ENCODE data around the gene SYCP2L.
"Not testable (repeated sequence)": the region's sequence is repeated elsewhere in the genome, so short reads cannot be mapped to it uniquely, and the experiment has no call there.

SYCP2L gene

DNA sequence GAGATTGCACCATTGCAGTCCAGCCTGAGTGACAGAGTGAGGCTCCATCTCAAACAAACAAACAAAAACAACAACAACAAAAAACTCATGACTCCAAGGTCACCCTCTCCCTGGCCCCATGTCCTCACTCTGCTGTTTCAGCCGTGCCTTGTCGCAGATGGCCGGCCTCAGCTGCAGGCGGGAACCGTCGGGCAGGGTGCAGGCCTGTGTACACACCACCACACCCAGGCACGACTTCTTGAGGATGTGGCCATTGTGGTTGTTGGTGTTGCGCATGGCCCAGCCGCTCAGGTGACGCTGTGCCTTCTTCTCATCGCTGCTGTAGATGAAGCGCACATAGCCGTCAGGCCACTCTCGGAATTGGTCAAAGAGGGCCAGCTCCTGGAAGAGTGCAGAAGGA is 9.8 kb upstream of the SYCP2L start:
- H3K4me3 ChIP-seq (ENCODE audit: low read length in 2 of 2), result no peak overlapping the region
- H3K27me3 ChIP-seq (ENCODE audit: control insufficient read depth in 2 of 2, insufficient read depth in 2 of 2, low read length in 2 of 2), result peaks cover 6 to 14% of the 10 kb centered on the region in 2 donors
- no peak overlapping the region for H3K27ac ChIP-seq (ENCODE audit: low read depth in 2 of 2, low read length in 2 of 2)
- H3K9me3 ChIP-seq (ENCODE audit: control insufficient read depth in 2 of 2, low read length in 2 of 2), result no peaks in the 10 kb centered on the region
- H3K9ac ChIP-seq (ENCODE audit: low read depth in 1 of 2, low read length in 2 of 2), result no peak overlapping the region
- H3K36me3 ChIP-seq (ENCODE audit: control insufficient read depth in 2 of 2, insufficient read depth in 2 of 2, low read length in 2 of 2), result no peaks in the 10 kb centered on the region
- no peaks in the 10 kb centered on the region for H3K4me1 ChIP-seq (ENCODE audit: control insufficient read depth in 2 of 2, insufficient read depth in 2 of 2, low read length in 2 of 2)

DNA sequence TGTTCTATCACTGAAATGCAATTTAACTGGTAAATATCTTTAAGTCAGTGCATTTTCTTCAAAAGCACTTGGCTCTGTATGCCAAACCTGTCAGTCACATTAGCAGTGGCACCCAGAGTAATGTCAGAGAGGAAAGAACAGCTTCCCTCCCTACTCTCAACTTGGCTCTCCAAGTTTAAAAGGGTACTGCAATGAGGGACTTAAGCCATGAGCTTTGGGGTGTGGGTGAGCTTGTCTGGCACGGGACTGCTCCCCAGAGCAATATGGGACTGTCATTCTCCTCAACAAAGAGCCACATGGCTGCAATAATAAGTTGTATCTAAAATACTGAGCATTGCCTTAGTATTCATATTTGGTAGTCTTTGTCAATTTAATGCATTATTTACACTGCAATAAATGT is 9.0 kb upstream of the SYCP2L start:
- Histone ChIP-seq H3K27ac (ENCODE audit: low read depth in 2 of 2, low read length in 2 of 2) (no peak overlapping the region), H3K36me3 (ENCODE audit: control insufficient read depth in 2 of 2, insufficient read depth in 2 of 2, low read length in 2 of 2) (no peaks in the 10 kb centered on the region), H3K9ac (ENCODE audit: low read depth in 1 of 2, low read length in 2 of 2) (no peak overlapping the region), H3K4me1 (ENCODE audit: control insufficient read depth in 2 of 2, insufficient read depth in 2 of 2, low read length in 2 of 2) (no peaks in the 10 kb centered on the region), H3K4me3 (ENCODE audit: low read length in 2 of 2) (no peak overlapping the region), H3K9me3 (ENCODE audit: control insufficient read depth in 2 of 2, low read length in 2 of 2) (no peaks in the 10 kb centered on the region), H3K27me3 (ENCODE audit: control insufficient read depth in 2 of 2, insufficient read depth in 2 of 2, low read length in 2 of 2) (peaks cover 12 to 17% of the 10 kb centered on the region in 2 donors)

DNA sequence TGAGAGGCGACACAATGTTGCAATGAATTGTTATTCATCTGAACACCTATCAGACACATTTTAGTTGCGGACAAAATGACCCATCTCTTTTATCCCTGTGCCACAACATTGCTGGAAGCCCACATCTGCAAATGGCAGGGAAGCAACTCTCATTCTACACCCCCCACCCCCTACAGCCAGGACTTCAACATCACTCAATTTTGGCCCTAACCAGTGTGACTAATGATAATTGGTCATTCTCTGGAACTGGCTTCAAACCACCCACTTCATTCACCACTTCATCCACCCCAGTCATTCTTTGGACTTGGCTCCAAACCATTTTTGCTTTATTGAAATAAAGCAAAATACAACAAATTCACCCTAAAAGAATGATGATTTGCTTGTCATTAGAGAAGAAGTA is 6.5 kb upstream of the SYCP2L start:
- Histone ChIP-seq H3K9ac (ENCODE audit: low read depth in 1 of 2, low read length in 2 of 2) (no peak overlapping the region), H3K9me3 (ENCODE audit: control insufficient read depth in 2 of 2, low read length in 2 of 2) (no peaks in the 10 kb centered on the region), H3K36me3 (ENCODE audit: control insufficient read depth in 2 of 2, insufficient read depth in 2 of 2, low read length in 2 of 2) (no peaks in the 10 kb centered on the region), H3K4me3 (ENCODE audit: low read length in 2 of 2) (no peak overlapping the region), H3K27ac (ENCODE audit: low read depth in 2 of 2, low read length in 2 of 2) (no peak overlapping the region), H3K4me1 (ENCODE audit: control insufficient read depth in 2 of 2, insufficient read depth in 2 of 2, low read length in 2 of 2) (no peaks in the 10 kb centered on the region), H3K27me3 (ENCODE audit: control insufficient read depth in 2 of 2, insufficient read depth in 2 of 2, low read length in 2 of 2) (peaks cover 25 to 30% of the 10 kb centered on the region in 2 donors)

DNA sequence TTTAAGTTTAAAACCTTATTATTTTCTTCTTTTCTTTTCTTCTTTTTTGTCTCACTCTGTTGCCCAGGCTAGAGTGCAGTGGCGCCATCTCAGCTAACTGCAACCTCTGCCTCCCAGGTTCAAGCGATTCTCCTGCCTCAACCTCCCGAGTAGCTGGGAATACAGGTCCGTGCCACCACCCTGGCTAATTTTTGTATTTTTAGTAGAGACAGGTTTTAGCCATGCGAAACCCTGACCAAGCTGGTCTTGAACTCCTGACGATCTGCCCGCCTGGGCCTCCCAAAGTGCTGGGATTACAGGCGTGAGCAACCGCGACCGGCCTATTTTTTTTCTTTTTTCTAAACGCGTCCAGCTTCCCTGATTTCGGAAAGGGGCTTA is 4.6 kb upstream of the SYCP2L start:
- H3K4me3 ChIP-seq (ENCODE audit: low read length in 2 of 2); H3K9ac ChIP-seq (ENCODE audit: low read depth in 1 of 2, low read length in 2 of 2); H3K9me3 ChIP-seq (ENCODE audit: control insufficient read depth in 2 of 2, low read length in 2 of 2); H3K36me3 ChIP-seq (ENCODE audit: control insufficient read depth in 2 of 2, insufficient read depth in 2 of 2, low read length in 2 of 2); H3K4me1 ChIP-seq (ENCODE audit: control insufficient read depth in 2 of 2, insufficient read depth in 2 of 2, low read length in 2 of 2); H3K27ac ChIP-seq (ENCODE audit: low read depth in 2 of 2, low read length in 2 of 2): not testable (repeated sequence)
- peaks cover 37 to 41% of the 10 kb centered on the region in 2 donors for H3K27me3 ChIP-seq (ENCODE audit: control insufficient read depth in 2 of 2, insufficient read depth in 2 of 2, low read length in 2 of 2)

DNA sequence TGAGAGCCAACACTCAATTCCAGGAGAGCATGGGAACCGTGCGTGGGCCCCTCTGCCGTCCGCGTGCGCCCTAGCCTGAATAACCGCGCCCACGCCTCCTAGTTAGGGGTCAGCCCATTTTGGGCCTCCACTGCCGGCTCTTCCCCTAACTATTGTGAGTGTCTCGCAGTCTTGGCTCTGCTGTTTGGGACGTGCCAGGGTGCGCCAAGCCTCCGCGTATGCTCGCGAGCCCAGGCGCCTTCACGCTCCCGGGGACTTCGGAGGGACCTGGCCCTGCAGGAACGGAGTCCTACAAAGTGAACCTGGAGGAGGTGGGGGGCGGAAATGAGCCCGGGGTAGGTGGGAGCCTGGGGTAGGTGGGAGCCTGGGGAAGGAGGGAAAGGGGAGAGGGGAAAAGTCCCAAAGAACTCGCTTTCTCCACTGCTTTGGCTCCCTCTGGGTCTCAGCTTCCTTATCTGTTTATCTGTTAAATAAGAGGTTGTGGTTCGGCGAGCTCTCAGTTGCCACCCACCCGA is 4.1 kb upstream of the SYCP2L start:
- H3K27me3 ChIP-seq (ENCODE audit: control insufficient read depth in 2 of 2, insufficient read depth in 2 of 2, low read length in 2 of 2), result peaks cover 40 to 45% of the 10 kb centered on the region in 2 donors
- H3K36me3 ChIP-seq (ENCODE audit: control insufficient read depth in 2 of 2, insufficient read depth in 2 of 2, low read length in 2 of 2), result no peaks in the 10 kb centered on the region
- H3K4me1 ChIP-seq (ENCODE audit: control insufficient read depth in 2 of 2, insufficient read depth in 2 of 2, low read length in 2 of 2), result peaks cover 0 to 5% of the 10 kb centered on the region in 2 donors
- H3K4me3 ChIP-seq (ENCODE audit: low read length in 2 of 2), result no peak overlapping the region
- no peak overlapping the region for H3K27ac ChIP-seq (ENCODE audit: low read depth in 2 of 2, low read length in 2 of 2)
- no peak overlapping the region for H3K9ac ChIP-seq (ENCODE audit: low read depth in 1 of 2, low read length in 2 of 2)
- no peaks in the 10 kb centered on the region for H3K9me3 ChIP-seq (ENCODE audit: control insufficient read depth in 2 of 2, low read length in 2 of 2)

DNA sequence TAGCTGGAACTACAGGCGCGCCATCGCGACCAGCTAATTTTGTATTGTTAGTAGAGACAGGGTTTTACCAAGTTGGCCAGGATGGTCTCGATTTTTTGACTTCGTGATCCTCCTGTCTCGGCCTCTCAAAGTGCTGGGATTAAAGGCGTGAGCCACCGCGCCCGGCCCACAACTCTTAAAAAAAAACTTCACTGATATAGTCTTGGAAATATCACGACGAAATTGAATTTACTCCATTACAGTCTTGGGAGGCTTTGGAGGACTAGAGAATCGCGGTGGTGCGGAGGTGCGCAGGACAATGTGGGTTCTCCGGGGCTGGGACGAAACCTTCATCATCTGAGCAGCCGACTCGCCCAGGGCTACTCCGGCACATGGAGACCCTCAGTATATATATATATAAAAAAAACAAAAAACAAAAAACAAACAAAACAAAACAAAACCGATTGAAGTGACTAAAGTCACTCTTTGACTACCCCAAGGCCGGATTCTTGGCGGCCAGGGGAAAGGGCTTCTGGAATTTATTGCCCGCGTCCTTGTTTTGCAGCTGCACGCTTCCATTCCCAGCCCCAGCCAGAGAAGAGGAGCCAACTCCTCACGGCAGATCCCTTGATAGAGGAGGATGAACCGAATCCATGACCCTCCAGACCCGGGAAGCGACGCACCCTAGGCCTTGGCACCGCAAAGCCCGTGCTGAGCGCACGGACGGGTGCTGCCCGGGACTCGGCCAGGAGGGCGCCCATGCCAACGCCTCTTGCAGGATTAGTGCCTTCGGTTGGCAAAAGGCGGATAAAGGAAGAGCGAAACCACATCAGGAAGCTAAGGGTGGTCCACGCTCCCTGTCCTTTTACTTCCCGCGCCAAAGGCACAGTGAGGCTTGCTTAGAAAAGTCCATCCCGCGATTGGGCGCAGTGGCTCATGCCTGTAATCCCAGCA is 3.3 kb upstream of the SYCP2L start:
- Histone ChIP-seq H3K4me3 (ENCODE audit: low read length in 2 of 2) (no peak overlapping the region), H3K27ac (ENCODE audit: low read depth in 2 of 2, low read length in 2 of 2) (no peak overlapping the region), H3K9me3 (ENCODE audit: control insufficient read depth in 2 of 2, low read length in 2 of 2) (no peaks in the 10 kb centered on the region), H3K27me3 (ENCODE audit: control insufficient read depth in 2 of 2, insufficient read depth in 2 of 2, low read length in 2 of 2) (peaks cover 41 to 46% of the 10 kb centered on the region in 2 donors), H3K9ac (ENCODE audit: low read depth in 1 of 2, low read length in 2 of 2) (no peak overlapping the region), H3K36me3 (ENCODE audit: control insufficient read depth in 2 of 2, insufficient read depth in 2 of 2, low read length in 2 of 2) (no peaks in the 10 kb centered on the region), H3K4me1 (ENCODE audit: control insufficient read depth in 2 of 2, insufficient read depth in 2 of 2, low read length in 2 of 2) (peaks cover 0 to 5% of the 10 kb centered on the region in 2 donors)

DNA sequence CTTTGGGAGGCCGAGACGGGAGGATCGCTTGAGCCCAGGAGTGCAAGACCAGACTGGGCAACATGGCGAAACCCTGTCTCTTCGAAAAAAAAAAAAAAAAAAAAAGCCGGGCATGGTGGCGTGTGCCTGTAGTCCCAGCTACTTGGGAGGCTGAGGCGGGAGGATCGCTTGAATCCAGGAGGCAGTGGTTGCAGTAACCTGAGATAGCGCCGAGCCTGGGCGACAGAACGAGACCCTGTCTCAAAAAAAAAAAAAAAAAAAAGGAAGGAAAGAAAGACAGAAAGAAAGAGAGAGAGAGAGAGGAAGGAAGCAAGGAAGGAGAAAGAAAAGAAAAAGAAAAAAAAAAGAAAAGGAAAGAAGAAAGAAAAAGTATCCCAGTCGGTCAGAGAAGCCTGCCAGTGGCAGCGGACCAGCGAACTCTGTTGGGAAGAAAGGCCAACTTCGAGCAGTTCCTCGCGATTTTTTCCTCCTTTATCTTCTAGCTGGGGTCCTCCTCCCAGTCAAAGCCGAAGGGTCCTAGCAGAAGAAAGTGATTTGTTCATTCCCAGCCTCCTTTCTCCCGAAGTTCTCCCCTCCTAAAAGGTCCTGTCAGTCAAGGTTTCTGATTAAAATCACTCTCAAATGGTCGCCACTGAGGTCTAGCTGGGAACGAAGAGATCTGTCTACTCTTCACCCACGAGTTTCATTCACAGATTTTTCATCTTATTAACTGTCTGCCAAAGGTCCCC is 2.4 kb upstream of the SYCP2L start:
- H3K27me3 ChIP-seq (ENCODE audit: control insufficient read depth in 2 of 2, insufficient read depth in 2 of 2, low read length in 2 of 2), result peaks cover 41 to 46% of the 10 kb centered on the region in 2 donors
- no peak overlapping the region for H3K9ac ChIP-seq (ENCODE audit: low read depth in 1 of 2, low read length in 2 of 2)
- no peak overlapping the region for H3K4me3 ChIP-seq (ENCODE audit: low read length in 2 of 2)
- H3K36me3 ChIP-seq (ENCODE audit: control insufficient read depth in 2 of 2, insufficient read depth in 2 of 2, low read length in 2 of 2), result no peaks in the 10 kb centered on the region
- H3K9me3 ChIP-seq (ENCODE audit: control insufficient read depth in 2 of 2, low read length in 2 of 2), result no peaks in the 10 kb centered on the region
- peaks cover 0 to 5% of the 10 kb centered on the region in 2 donors for H3K4me1 ChIP-seq (ENCODE audit: control insufficient read depth in 2 of 2, insufficient read depth in 2 of 2, low read length in 2 of 2)
- H3K27ac ChIP-seq (ENCODE audit: low read depth in 2 of 2, low read length in 2 of 2), result no peak overlapping the region

DNA sequence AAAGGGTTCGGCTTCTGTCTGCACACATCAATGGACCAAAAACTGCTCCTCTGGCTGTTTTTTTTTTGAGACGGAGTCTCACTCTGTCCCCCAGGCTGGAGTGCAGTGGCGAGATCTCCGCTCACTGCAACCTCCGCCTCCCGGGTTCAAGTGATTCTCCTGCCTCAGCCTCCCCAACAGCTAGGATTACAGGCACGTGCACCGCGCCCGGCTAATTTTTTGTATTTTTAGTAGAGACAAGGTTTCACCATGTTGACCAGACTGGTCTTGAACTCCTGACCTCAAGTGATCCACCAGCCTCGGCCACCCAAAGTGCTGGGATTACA is 524 bp upstream of the SYCP2L start:
- H3K27ac ChIP-seq (ENCODE audit: low read depth in 2 of 2, low read length in 2 of 2); H3K9ac ChIP-seq (ENCODE audit: low read depth in 1 of 2, low read length in 2 of 2); H3K36me3 ChIP-seq (ENCODE audit: control insufficient read depth in 2 of 2, insufficient read depth in 2 of 2, low read length in 2 of 2); H3K4me1 ChIP-seq (ENCODE audit: control insufficient read depth in 2 of 2, insufficient read depth in 2 of 2, low read length in 2 of 2); H3K9me3 ChIP-seq (ENCODE audit: control insufficient read depth in 2 of 2, low read length in 2 of 2): not testable (repeated sequence)
- Histone ChIP-seq H3K27me3 (ENCODE audit: control insufficient read depth in 2 of 2, insufficient read depth in 2 of 2, low read length in 2 of 2) (peaks cover 34 to 40% of the 10 kb centered on the region in 2 donors), H3K4me3 (ENCODE audit: low read length in 2 of 2) (peak overlapping the region in 1 of 2 donors; percentile 59)

DNA sequence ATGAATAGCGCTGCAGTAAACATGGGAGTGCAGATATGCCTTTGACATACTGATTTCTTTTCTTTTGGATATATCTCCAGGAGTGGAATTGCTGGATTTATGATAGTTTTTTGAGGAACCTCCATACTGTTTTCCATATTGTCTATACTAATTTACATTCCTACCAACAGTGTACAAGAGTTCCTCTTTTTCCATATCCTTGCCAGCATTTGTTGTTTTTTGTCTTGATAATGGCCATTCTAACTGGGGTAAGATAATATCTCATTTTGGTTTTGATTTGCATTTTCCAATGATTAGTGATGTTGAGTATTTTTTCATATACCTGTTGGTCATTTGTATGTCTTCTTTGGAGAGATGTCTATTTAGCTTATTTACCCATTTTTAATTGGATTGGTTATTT is 3.3 kb downstream of the SYCP2L start:
- Histone ChIP-seq H3K9ac (ENCODE audit: low read depth in 1 of 2, low read length in 2 of 2) (no peak overlapping the region), H3K4me1 (ENCODE audit: control insufficient read depth in 2 of 2, insufficient read depth in 2 of 2, low read length in 2 of 2) (peaks cover 0 to 5% of the 10 kb centered on the region in 2 donors), H3K36me3 (ENCODE audit: control insufficient read depth in 2 of 2, insufficient read depth in 2 of 2, low read length in 2 of 2) (no peaks in the 10 kb centered on the region), H3K9me3 (ENCODE audit: control insufficient read depth in 2 of 2, low read length in 2 of 2) (no peaks in the 10 kb centered on the region), H3K27me3 (ENCODE audit: control insufficient read depth in 2 of 2, insufficient read depth in 2 of 2, low read length in 2 of 2) (peaks cover 16 to 19% of the 10 kb centered on the region in 2 donors), H3K4me3 (ENCODE audit: low read length in 2 of 2) (no peak overlapping the region), H3K27ac (ENCODE audit: low read depth in 2 of 2, low read length in 2 of 2) (no peak overlapping the region)

DNA sequence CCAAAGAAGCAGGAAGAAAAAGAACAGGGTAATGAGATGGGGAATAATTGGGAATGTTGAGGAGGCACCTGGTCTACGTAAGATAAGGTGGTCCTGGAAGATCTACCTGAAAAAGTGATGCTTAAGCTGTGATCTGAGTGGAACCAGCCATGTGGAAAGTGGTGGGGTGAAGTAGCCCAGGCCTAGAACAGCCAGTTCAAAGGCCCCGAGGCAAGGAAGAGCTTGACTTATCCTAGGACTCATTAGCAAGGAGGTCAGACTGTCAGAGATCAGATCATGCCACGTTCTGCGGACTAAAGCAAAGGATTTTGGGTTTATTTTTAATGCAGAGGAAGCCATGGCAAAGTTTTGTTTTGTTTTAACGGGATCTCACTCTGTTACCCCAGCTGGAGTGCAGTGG is 5.1 kb downstream of the SYCP2L start:
- peaks cover 7% of the 10 kb centered on the region in 2 donors for H3K27me3 ChIP-seq (ENCODE audit: control insufficient read depth in 2 of 2, insufficient read depth in 2 of 2, low read length in 2 of 2)
- no peaks in the 10 kb centered on the region for H3K9me3 ChIP-seq (ENCODE audit: control insufficient read depth in 2 of 2, low read length in 2 of 2)
- H3K9ac ChIP-seq (ENCODE audit: low read depth in 1 of 2, low read length in 2 of 2), result no peak overlapping the region
- H3K4me1 ChIP-seq (ENCODE audit: control insufficient read depth in 2 of 2, insufficient read depth in 2 of 2, low read length in 2 of 2), result peaks cover 0 to 3% of the 10 kb centered on the region in 2 donors
- no peak overlapping the region for H3K4me3 ChIP-seq (ENCODE audit: low read length in 2 of 2)
- no peak overlapping the region for H3K27ac ChIP-seq (ENCODE audit: low read depth in 2 of 2, low read length in 2 of 2)
- no peaks in the 10 kb centered on the region for H3K36me3 ChIP-seq (ENCODE audit: control insufficient read depth in 2 of 2, insufficient read depth in 2 of 2, low read length in 2 of 2)
